NCI-H446 (cell line): ENCODE measurements around the gene CYREN.
"Not testable (repeated sequence)": the region's sequence is repeated elsewhere in the genome, so short reads cannot be mapped to it uniquely, and the experiment has no call there.

Experiments
- DNase-seq, 2 experiments: peaks; one replicate each; lab custom pipeline; 2025; lab: John Stamatoyannopoulos, UW

The CYREN gene

GRCh38 chr7:135177028-135177696 is 6.7 kb upstream of the CYREN start:
- DNase-seq, result no peak

GRCh38 chr7:135175931-135176330 is 5.4 kb upstream of the CYREN start:
- DNase-seq, result no peak

- DNase-seq, result no peak
Observed at GRCh38 chr7:135174941-135175340, 4.4 kb upstream of the CYREN start.

- DNase-seq, result not testable (repeated sequence)
Observed at GRCh38 chr7:135173916-135174315, 3.4 kb upstream of the CYREN start.

- DNase-seq, result not testable (repeated sequence)
Observed at GRCh38 chr7:135171581-135172291, 1.2 kb upstream of the CYREN start.

- not testable (repeated sequence) for DNase-seq
Observed at GRCh38 chr7:135170998-135171481, 533 bp upstream of the CYREN start.

- DNase-seq, result no peak
Observed at GRCh38 chr7:135169964-135170273, 588 bp downstream of the CYREN start.

GRCh38 chr7:135169141-135169963 is 1.2 kb downstream of the CYREN start:
- DNase-seq, result no peak

GRCh38 chr7:135168489-135169140 is 1.9 kb downstream of the CYREN start:
- DNase-seq, result no peak

- no peak for DNase-seq
Observed at GRCh38 chr7:135168001-135168400, 2.5 kb downstream of the CYREN start.

- no peak for DNase-seq
Observed at GRCh38 chr7:135167365-135167917, 3.1 kb downstream of the CYREN start.

GRCh38 chr7:135166338-135166990 is 4.0 kb downstream of the CYREN start:
- no peak for DNase-seq

- DNase-seq, result no peak
Observed at GRCh38 chr7:135165862-135166261, 4.6 kb downstream of the CYREN start.

- DNase-seq, result no peak
Observed at GRCh38 chr7:135164357-135165061, 6.0 kb downstream of the CYREN start.

GRCh38 chr7:135162382-135163001 is 8.0 kb downstream of the CYREN start:
- DNase-seq, result no peak

GRCh38 chr7:135161669-135162068 is 8.8 kb downstream of the CYREN start:
- DNase-seq, result no peak

GRCh38 chr7:135160858-135161653 is 9.5 kb downstream of the CYREN start:
- DNase-seq, result no peak

GRCh38 chr7:135160098-135160857 is 10.2 kb downstream of the CYREN start:
- DNase-seq, result no peak
